ENCODE data around the gene BNIP3. TPM values are rescaled to one million over a fixed set of nuclear protein-coding genes. Genes with fewer than 3 reads are reported as not detected.

The BNIP3 gene
- polyA plus RNA-seq, 3 donors, result 3.2 to 7.2 (median 4.6) TPM

DNA sequence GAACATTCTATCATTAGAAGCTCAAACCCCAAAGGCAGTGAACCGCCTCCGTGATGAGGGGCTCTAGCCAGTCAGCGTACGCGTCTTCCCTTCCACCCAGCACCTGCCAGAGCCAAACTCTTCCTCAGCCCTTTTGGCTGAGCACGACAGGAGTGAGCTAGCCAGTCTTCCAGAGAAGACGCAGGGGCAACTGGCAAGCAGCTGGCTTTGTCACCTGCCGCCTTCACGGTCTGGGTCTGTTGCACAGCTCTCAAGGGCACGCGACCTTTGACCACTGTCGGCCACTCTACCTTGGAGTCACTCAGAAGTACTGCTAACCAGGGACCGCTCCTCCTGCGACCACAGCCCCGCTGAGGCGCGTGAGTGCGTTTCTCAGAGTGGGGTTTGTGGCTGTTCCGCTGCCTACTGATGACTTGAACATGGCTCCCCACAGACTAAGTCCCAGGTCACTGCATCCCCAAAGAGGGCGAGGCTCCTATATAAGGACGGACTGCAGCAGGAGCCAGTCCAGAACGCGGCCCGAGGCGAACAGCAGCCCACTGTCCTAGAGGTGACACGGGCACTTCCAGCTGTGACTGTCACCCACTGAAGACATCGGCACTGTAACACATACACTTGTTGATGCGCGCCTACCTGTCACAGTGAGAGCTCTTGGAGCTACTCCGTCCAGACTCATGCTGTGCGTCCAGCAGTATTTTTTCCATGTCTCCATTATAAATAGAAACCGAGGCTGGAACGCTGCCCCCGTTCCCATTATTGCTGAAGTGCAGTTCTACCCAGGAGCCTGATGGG lies 8.4 kb downstream of the BNIP3 start:
- intact Hi-C loops (cut with micrococcal nuclease), result no loop called here
- no peaks in the 10 kb centered on the region for H3K9me3 ChIP-seq (replicated peaks in 1 of 2; ENCODE audit: control insufficient read depth in 1 of 2, insufficient read depth in 1 of 2, low read length in 2 of 2)
- Mint-ChIP-seq H3K27me3 (ENCODE audit: low read depth in 3 of 3) (peaks cover 4 to 8% (median 8%) of the 10 kb centered on the region in 3 donors), H3K4me3 (no peak overlapping the region), H3K9me3 (peaks cover 0 to 4% (median 0%) of the 10 kb centered on the region in 7 donors), H3K36me3 (peaks cover 28 to 35% of the 10 kb centered on the region in 2 donors), H3K4me1 (no peaks in the 10 kb centered on the region), H3K27ac (no peak overlapping the region)
- no peak overlapping the region for H3K27ac ChIP-seq (ENCODE audit: low read depth in 1 of 2, low read length in 2 of 2)
- peaks cover 9 to 23% of the 10 kb centered on the region in 2 donors for H3K36me3 ChIP-seq (replicated peaks in 1 of 2; ENCODE audit: control insufficient read depth in 1 of 2, insufficient read depth in 2 of 2, low read length in 2 of 2)
- 93% methylated on average over 34 of the region's 34 CpGs for WGBS (ENCODE audit: insufficient coverage)
- no peak overlapping the region for H3K9ac ChIP-seq (ENCODE audit: insufficient read depth, low read length, poor library complexity, severe bottlenecking)
- DNase-seq, result no peak
- H3K4me3 ChIP-seq (replicated peaks in 1 of 3; ENCODE audit: low read depth in 2 of 3, low read length in 3 of 3), result no peak overlapping the region
- no peaks in the 10 kb centered on the region for H3K4me1 ChIP-seq (ENCODE audit: control insufficient read depth in 1 of 2, insufficient read depth in 2 of 2, low read length in 2 of 2)
- no peaks in the 10 kb centered on the region for H3K79me2 ChIP-seq (ENCODE audit: insufficient read depth, low read length)
- TF ChIP-seq, protein P1, sequence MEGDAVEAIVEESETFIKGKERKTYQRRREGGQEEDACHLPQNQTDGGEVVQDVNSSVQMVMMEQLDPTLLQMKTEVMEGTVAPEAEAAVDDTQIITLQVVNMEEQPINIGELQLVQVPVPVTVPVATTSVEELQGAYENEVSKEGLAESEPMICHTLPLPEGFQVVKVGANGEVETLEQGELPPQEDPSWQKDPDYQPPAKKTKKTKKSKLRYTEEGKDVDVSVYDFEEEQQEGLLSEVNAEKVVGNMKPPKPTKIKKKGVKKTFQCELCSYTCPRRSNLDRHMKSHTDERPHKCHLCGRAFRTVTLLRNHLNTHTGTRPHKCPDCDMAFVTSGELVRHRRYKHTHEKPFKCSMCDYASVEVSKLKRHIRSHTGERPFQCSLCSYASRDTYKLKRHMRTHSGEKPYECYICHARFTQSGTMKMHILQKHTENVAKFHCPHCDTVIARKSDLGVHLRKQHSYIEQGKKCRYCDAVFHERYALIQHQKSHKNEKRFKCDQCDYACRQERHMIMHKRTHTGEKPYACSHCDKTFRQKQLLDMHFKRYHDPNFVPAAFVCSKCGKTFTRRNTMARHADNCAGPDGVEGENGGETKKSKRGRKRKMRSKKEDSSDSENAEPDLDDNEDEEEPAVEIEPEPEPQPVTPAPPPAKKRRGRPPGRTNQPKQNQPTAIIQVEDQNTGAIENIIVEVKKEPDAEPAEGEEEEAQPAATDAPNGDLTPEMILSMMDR (IDR thresholded peaks at IDR 0.05), result no peak
- no peaks in the 10 kb centered on the region for H4K20me1 ChIP-seq (ENCODE audit: insufficient read depth, low read length)
- H3K27me3 ChIP-seq (ENCODE audit: control insufficient read depth in 2 of 2, insufficient read depth in 2 of 2, low read length in 2 of 2), result peaks cover 0 to 3% of the 10 kb centered on the region in 2 donors
- H3K4me2 ChIP-seq (replicated peaks; ENCODE audit: extremely low read depth, low read length, poor library complexity, severe bottlenecking), result no peak overlapping the region
- no peak overlapping the region for H2AFZ ChIP-seq (ENCODE audit: insufficient read depth, low read depth, low read length, poor library complexity, severe bottlenecking)

DNA sequence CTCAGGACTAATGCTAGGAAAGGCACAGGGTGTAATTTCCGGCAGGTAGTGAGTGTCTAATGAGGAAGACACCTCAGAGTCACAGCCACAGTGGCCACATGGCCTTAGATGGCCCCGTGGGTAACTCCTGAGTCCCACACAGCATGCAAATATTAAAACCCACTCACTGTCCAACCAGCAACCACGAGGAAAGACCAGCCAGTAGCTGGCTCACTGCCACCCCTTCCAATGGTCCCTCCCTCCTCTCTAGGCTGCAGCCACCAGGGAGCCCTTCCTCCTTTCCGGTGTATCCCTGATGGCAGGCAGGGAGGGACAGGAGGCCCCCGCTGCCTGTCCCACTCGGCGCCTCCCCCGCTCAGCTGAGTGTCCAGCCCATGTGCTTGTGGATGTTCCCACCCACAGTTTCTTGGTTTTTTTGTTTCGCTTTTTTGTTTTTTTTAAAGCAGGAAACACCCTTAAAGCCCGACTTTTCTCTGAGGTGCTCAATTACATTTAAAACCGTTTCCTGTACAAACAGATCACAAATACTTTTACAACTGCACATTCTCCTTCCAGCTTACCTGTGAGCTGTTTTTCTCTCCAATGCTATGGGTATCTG lies 9.2 kb downstream of the BNIP3 start:
- H3K36me3 ChIP-seq (replicated peaks in 1 of 2; ENCODE audit: control insufficient read depth in 1 of 2, insufficient read depth in 2 of 2, low read length in 2 of 2), result peaks cover 9 to 23% of the 10 kb centered on the region in 2 donors
- DNase-seq, result no peak
- H4K20me1 ChIP-seq (ENCODE audit: insufficient read depth, low read length), result no peaks in the 10 kb centered on the region
- 69% methylated on average over 7 of the region's 11 CpGs for WGBS (ENCODE audit: insufficient coverage)
- H3K4me2 ChIP-seq (replicated peaks; ENCODE audit: extremely low read depth, low read length, poor library complexity, severe bottlenecking), result no peak overlapping the region
- no peaks in the 10 kb centered on the region for H3K79me2 ChIP-seq (ENCODE audit: insufficient read depth, low read length)
- peaks cover 28 to 37% of the 10 kb centered on the region in 2 donors for H3K36me3 Mint-ChIP-seq
- H3K9ac ChIP-seq (ENCODE audit: insufficient read depth, low read length, poor library complexity, severe bottlenecking), result no peak overlapping the region
- TF ChIP-seq, protein P1 (IDR thresholded peaks at IDR 0.05), result no peak
- H3K9me3 ChIP-seq (replicated peaks in 1 of 2; ENCODE audit: control insufficient read depth in 1 of 2, insufficient read depth in 1 of 2, low read length in 2 of 2), result no peaks in the 10 kb centered on the region
- no peaks in the 10 kb centered on the region for H3K27me3 ChIP-seq (ENCODE audit: control insufficient read depth in 2 of 2, insufficient read depth in 2 of 2, low read length in 2 of 2)
- H3K27ac Mint-ChIP-seq, result no peak overlapping the region
- peaks cover 4 to 5% (median 4%) of the 10 kb centered on the region in 3 donors for H3K27me3 Mint-ChIP-seq (ENCODE audit: low read depth in 3 of 3)
- no peak overlapping the region for H3K4me3 ChIP-seq (replicated peaks in 1 of 3; ENCODE audit: low read depth in 2 of 3, low read length in 3 of 3)
- H3K4me3 Mint-ChIP-seq, result no peak overlapping the region
- no peaks in the 10 kb centered on the region for H3K4me1 Mint-ChIP-seq
- H3K9me3 Mint-ChIP-seq, result peaks cover 0 to 4% (median 0%) of the 10 kb centered on the region in 7 donors
- H3K4me1 ChIP-seq (ENCODE audit: control insufficient read depth in 1 of 2, insufficient read depth in 2 of 2, low read length in 2 of 2), result no peaks in the 10 kb centered on the region
- H2AFZ ChIP-seq (ENCODE audit: insufficient read depth, low read depth, low read length, poor library complexity, severe bottlenecking), result no peak overlapping the region
- intact Hi-C loops (cut with micrococcal nuclease), result no loop called here
- H3K27ac ChIP-seq (ENCODE audit: low read depth in 1 of 2, low read length in 2 of 2), result no peak overlapping the region

Measured in CD14-positive monocyte (primary cell).